ENCODE measurements around the gene DOCK4. TPM values are rescaled to one million over a fixed set of nuclear protein-coding genes. Genes with fewer than 3 reads are reported as not detected.

DOCK4 gene
- total and polyA plus RNA-seq, 7 donors: 3.0 to 28.5 (median 14.1) TPM

DNA sequence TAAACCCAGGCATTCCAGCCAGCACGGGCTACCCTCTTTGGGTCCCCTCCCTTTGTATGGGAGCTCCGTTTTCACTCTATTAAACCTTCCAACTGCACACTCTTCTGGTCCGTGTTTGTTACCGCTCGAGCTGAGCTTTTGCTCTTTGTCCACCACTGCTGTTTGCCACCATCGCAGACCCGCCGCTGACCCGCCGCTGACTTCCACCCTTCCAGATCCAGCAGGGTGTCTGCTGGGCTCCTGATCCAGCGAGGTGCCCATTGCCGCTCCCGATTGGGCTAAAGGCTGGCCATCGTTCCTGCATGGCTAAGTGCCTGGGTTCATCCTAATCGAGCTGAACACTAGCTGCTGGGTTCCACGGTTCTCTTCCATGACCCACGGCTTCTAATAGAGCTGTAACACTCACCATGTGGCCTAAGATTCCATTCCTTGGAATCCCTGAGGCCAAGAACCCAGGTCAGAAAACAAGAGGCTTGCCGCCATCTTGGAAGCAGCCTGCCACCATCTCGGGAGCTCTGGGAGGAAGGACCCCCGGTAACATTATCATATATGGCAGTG is 14.8 kb upstream of the DOCK4 start:
- H3K4me1 ChIP-seq: no peaks in the 10 kb centered on the region
- no peak overlapping the region for H3K4me3 ChIP-seq
- intact Hi-C loops (cut with DNase I): no loop called here
- no peak overlapping the region for H3K27ac ChIP-seq
- no peaks in the 10 kb centered on the region for H3K27me3 ChIP-seq
- WGBS, 2 donors: 93% methylated on average over 20 of the region's 20 CpGs
- no peaks in the 10 kb centered on the region for H3K9me3 ChIP-seq
- no peak for DNase-seq
- no peaks in the 10 kb centered on the region for H3K36me3 ChIP-seq
- TF ChIP-seq, protein P1, sequence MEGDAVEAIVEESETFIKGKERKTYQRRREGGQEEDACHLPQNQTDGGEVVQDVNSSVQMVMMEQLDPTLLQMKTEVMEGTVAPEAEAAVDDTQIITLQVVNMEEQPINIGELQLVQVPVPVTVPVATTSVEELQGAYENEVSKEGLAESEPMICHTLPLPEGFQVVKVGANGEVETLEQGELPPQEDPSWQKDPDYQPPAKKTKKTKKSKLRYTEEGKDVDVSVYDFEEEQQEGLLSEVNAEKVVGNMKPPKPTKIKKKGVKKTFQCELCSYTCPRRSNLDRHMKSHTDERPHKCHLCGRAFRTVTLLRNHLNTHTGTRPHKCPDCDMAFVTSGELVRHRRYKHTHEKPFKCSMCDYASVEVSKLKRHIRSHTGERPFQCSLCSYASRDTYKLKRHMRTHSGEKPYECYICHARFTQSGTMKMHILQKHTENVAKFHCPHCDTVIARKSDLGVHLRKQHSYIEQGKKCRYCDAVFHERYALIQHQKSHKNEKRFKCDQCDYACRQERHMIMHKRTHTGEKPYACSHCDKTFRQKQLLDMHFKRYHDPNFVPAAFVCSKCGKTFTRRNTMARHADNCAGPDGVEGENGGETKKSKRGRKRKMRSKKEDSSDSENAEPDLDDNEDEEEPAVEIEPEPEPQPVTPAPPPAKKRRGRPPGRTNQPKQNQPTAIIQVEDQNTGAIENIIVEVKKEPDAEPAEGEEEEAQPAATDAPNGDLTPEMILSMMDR (IDR thresholded peaks at IDR 0.05): no peak
- no peak for TF ChIP-seq POLR2AphosphoS5 (IDR thresholded peaks at IDR 0.05)
- no peak for TF ChIP-seq POLR2A (IDR thresholded peaks at IDR 0.05)
- TF ChIP-seq EP300 (IDR thresholded peaks at IDR 0.05): no peak

DNA sequence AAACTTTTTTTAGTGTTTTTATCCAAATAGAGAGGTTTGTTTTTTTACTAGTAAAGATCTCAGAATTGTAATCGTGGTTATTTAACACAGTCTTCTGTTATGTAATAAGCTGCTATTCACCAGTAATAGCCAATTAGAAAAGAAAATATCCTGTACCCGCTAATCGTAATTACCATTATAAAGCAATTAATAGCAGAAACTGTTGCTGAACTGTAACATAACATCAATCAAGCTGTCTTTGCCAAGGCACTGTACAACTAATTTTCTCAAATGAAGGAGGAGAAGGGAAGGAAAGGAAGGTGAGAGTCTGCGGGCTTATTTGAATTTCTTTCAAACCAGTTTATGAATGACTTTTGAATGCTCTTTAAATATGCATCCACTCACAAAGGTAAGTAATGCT is 9.6 kb upstream of the DOCK4 start:
- intact Hi-C loops (cut with DNase I): no loop called here
- Histone ChIP-seq H3K4me1 (peaks cover 0 to 13% (median 2%) of the 10 kb centered on the region in 4 donors), H3K4me3 (no peak overlapping the region), H3K27ac (no peak overlapping the region), H3K9me3 (no peaks in the 10 kb centered on the region), H3K27me3 (no peaks in the 10 kb centered on the region), H3K36me3 (no peaks in the 10 kb centered on the region)
- TF ChIP-seq EP300 (IDR thresholded peaks at IDR 0.05): no peak
- TF ChIP-seq POLR2AphosphoS5 (IDR thresholded peaks at IDR 0.05): no peak
- TF ChIP-seq POLR2A (IDR thresholded peaks at IDR 0.05): no peak
- TF ChIP-seq, protein P1 (IDR thresholded peaks at IDR 0.05): no peak
- 91 to 92% methylated on average over 4 of the region's 4 CpGs for WGBS, 2 donors
- DNase-seq: no peak

DNA sequence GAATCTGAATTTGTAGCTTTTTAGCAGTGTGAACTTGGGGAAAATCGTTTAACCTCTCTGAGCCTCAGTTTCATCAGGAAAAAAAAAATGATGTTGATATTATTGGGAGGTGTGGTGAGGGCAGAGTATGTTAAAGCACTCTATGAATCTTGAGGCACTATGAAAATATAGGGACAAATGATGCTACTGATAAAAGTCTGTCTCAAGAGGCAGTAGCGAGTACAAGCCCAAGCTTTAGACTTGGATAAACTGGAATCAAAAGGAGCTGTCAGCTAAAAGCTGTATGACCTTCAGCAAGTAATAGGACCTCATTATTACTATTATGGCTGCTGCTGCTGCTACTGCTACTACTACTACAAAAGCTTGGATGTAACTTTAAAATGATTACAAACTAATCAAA is 8.7 kb upstream of the DOCK4 start:
- no peak overlapping the region for H3K4me3 ChIP-seq
- intact Hi-C loops (cut with DNase I): no loop called here
- no peak overlapping the region for H3K27ac ChIP-seq
- no peaks in the 10 kb centered on the region for H3K9me3 ChIP-seq
- no peaks in the 10 kb centered on the region for H3K36me3 ChIP-seq
- H3K27me3 ChIP-seq: no peaks in the 10 kb centered on the region
- no peak for DNase-seq
- no peak for TF ChIP-seq POLR2AphosphoS5 (IDR thresholded peaks at IDR 0.05)
- no peak for TF ChIP-seq EP300 (IDR thresholded peaks at IDR 0.05)
- TF ChIP-seq POLR2A (IDR thresholded peaks at IDR 0.05): no peak
- TF ChIP-seq, protein P1 (IDR thresholded peaks at IDR 0.05): no peak
- peaks cover 0 to 13% (median 2%) of the 10 kb centered on the region in 4 donors for H3K4me1 ChIP-seq
- whole genome bisulfite sequencing, 2 donors: 80 to 95% methylated on average over 2 of the region's 2 CpGs

- Histone ChIP-seq H3K9me3 (no peaks in the 10 kb centered on the region), H3K27me3 (no peaks in the 10 kb centered on the region), H3K36me3 (no peaks in the 10 kb centered on the region), H3K4me1 (peaks cover 0 to 13% (median 2%) of the 10 kb centered on the region in 4 donors), H3K27ac (no peak overlapping the region), H3K4me3 (no peak overlapping the region)
- DNase-seq: no peak
- TF ChIP-seq EP300 (IDR thresholded peaks at IDR 0.05) (no peak), POLR2AphosphoS5 (IDR thresholded peaks at IDR 0.05) (no peak), POLR2A (IDR thresholded peaks at IDR 0.05) (no peak)
- TF ChIP-seq, protein P1 (IDR thresholded peaks at IDR 0.05): no peak
- intact Hi-C loops (cut with DNase I): no loop called here
These were observed 8.1 kb upstream of the DOCK4 start for GRCh38 chr7:112214268-112214667.

DNA sequence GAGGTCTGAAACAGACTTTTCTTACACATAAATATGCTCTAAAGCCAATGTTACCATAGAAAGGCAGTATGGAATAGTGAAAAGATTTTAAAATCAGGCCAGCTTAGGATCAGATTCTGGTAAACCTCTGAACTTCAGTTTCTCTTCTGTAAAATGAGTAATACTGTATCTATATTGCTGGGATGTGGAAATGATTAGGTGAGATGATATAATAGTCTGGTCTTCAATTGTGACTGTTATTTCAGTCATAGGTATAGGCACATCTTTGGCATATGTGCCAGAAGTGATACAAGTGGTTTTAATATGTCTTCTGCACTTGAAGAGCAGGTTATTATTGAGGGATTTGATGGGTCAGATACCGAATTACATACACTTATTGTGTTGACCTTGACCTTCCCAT is 7.5 kb upstream of the DOCK4 start:
- no peak overlapping the region for H3K27ac ChIP-seq
- DNase-seq: no peak

More for the DNA sequence above, 7.5 kb upstream of the DOCK4 start:
- TF ChIP-seq POLR2AphosphoS5 (IDR thresholded peaks at IDR 0.05) (no peak), EP300 (IDR thresholded peaks at IDR 0.05) (no peak)
- TF ChIP-seq, protein P1 (IDR thresholded peaks at IDR 0.05): no peak
- no peaks in the 10 kb centered on the region for H3K36me3 ChIP-seq
- WGBS, 2 donors: 82 to 92% methylated on average over 1 of the region's 1 CpG
- intact Hi-C loops (cut with DNase I): no loop called here
- peaks cover 0 to 13% (median 2%) of the 10 kb centered on the region in 4 donors for H3K4me1 ChIP-seq
- H3K4me3 ChIP-seq: no peak overlapping the region
- H3K27me3 ChIP-seq: no peaks in the 10 kb centered on the region
- H3K9me3 ChIP-seq: no peaks in the 10 kb centered on the region
